PFSK-1 (cell line): ENCODE results near the gene ZNF281.

Experiments
- FOXP2 ChIP-seq: optimal IDR thresholded peaks from 2 replicates; pipeline ENCODE3; 2011; ENCODE audit warnings: borderline replicate concordance, control low read depth, inconsistent platforms; ENCODE audit not compliant: insufficient read depth; ENCODE audit errors: extremely low read length, extremely low read depth
- POLR2AphosphoS5 ChIP-seq: IDR thresholded peaks from 2 replicates; pipeline ENCODE4 v1.6.1; 2012; ENCODE audit warnings: low read depth, mild to moderate bottlenecking, control low read depth, low read length, moderate library complexity
- REST ChIP-seq, 2 experiments: IDR thresholded peaks; 2 replicates each; pipeline versions ENCODE4 v1.6.1 to v1.8.0; 2011 to 2012; ENCODE audit warnings: low read depth in 2 of 2, low read length in 2 of 2, control low read depth in 1 of 2, inconsistent platforms in 1 of 2, mild to moderate bottlenecking in 1 of 2, moderate library complexity in 1 of 2; ENCODE audit not compliant: insufficient read depth in 1 of 2
- SIN3A ChIP-seq: IDR thresholded peaks from 2 replicates; pipeline ENCODE4 v1.6.1; 2012; ENCODE audit warnings: mild to moderate bottlenecking, low read length, moderate library complexity, borderline replicate concordance; ENCODE audit not compliant: insufficient read depth
- TAF1 ChIP-seq: IDR thresholded peaks from 2 replicates; pipeline ENCODE4 v1.6.1; 2012; ENCODE audit warnings: low read length, control low read depth, borderline replicate concordance; ENCODE audit not compliant: insufficient read depth

Gene ZNF281

GRCh38 chr1:200366577-200367253 is 43.1 kb downstream of the ZNF281 start:
- TF ChIP-seq SIN3A (no peak), POLR2AphosphoS5 (no peak), FOXP2 (no peak)

DNA sequence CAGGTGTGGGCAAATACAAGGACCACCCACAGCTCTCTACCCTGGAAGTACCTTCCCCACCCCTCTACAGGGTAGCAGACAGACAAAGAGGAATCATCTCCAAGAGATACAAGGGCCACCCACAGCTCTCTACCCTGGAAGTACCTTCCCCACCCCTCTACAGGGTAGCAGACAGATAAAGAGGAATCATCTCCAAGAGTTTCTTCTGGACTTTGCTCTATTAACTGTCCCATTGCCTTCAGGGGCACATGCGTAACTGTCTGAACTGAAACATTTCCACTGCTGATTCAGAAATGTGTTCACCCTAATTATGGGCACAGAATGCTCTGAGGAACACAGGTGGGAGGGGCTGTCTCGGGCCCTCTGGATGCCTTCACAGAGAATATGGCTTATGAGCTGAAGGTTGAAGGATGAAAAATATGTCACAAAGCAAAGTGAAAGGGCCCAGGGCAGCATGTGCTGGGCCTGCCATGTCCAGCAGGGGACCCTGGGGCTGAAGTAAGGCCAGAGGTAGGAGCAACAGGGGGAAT is 43.9 kb downstream of the ZNF281 start:
- no peak for TF ChIP-seq POLR2AphosphoS5
- TF ChIP-seq REST (IDR thresholded peaks at IDR 0.05; ENCODE audit: insufficient read depth in 1 of 2, low read depth in 2 of 2, low read length in 2 of 2): no peak
- TF ChIP-seq FOXP2: no peak
- TF ChIP-seq TAF1: no peak
- no peak for TF ChIP-seq SIN3A

DNA sequence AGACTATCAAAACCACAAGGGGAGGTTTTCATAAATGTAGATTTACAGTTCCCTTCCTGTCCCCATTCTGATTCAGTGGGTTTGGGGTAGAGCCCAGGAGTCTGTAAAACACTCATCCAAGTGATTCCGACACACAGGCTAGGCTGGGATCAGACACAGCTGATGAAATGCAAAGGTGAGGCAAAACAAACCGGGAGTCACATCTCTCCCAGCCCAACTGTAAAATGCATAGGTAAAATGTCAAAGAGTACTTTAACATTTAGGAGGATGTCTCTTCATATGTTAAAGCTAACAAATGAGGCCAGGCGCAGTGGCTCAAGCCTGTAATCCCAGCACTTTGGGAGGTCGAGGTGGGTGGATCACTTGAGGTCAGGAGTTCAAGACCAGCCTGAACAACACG is 45.0 kb downstream of the ZNF281 start:
- TF ChIP-seq POLR2AphosphoS5 (no peak), SIN3A (no peak), TAF1 (no peak), FOXP2 (no peak), REST (IDR thresholded peaks at IDR 0.05; ENCODE audit: insufficient read depth in 1 of 2, low read depth in 2 of 2, low read length in 2 of 2) (no peak)

DNA sequence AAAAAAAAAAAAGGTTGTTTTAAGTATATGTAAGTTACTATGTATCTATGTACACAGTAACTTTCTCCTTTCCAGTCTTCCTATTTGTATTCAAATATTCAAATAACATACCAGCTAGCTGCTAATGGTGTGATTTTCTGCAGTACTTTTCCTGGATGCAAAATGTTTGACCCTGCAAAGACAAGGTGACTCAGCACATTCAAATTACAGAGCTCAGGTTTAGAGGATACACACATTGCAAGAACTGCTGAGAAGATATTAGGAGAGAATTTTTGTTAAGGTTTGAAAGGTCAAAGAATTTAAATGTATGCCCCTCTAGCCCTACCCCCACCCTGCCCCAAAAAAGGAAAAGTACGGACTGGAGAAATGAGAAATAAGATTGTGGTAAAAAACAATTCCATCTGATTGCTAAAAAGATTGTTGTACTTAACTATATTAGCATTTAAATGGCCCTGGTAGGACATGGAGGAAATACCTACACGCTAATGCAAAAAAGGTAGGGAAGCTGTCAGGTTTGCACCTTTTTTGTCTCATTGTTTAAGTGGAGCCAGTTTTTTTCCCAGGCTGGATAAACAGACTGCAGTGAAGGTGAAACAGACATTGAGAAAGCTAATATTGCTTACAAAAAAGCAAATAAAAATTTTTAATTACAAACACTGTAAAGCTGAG is 45.6 kb downstream of the ZNF281 start:
- TF ChIP-seq POLR2AphosphoS5: no peak

DNA sequence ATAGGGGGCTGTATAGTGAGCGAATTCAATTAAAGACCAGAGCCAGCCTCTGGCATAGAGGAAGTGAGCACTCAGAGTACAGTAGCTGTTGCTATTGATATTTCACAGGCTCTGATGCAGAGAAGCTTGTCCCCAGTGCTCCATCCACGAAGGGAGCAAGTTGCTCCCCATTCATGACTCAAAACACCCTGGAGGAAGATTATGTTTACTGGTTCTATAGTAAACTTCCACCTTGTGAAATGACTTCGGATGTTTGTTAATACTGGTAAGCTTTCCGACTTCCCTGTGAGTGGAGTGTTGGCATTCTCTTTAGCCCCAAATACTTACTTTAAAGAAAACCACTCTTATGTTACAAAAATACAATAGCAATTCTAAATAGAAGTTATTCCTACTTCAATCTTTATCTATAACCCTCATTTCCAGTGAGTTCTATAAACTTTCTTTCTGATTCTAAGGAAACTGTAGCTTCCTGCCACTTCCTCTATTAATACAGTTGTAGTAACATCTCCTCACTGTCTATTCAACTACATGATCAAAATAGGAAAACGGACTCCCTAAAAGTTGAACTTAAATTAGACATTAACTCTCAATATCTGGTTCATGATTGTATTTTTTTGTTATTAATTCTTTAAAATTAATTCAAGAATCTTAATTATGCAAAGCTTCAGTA is 46.4 kb downstream of the ZNF281 start:
- TF ChIP-seq SIN3A (no peak), REST (IDR thresholded peaks at IDR 0.05; ENCODE audit: insufficient read depth in 1 of 2, low read depth in 2 of 2, low read length in 2 of 2) (no peak), FOXP2 (no peak), TAF1 (no peak), POLR2AphosphoS5 (no peak)

DNA sequence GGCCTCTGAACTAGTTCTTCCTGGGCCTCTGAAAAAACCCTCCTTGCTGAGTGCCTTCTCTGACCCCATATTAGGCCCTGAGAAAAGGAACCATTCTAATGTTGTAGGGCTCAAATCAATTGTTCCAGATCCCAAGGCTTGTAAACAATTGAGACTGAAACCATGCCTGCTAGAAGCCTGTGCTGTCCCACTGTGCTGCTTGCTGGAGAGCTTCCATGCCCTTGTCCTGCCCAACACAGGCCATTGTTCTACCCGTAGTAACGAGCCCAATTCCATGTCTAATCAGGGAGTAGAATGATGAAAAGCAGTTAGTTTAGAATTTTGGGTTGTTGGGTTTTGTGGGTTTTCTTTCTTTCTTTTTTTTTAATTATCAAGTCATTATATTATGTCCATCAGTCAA is 47.4 kb downstream of the ZNF281 start:
- TF ChIP-seq POLR2AphosphoS5: no peak
- TF ChIP-seq TAF1: no peak
- no peak for TF ChIP-seq REST (IDR thresholded peaks at IDR 0.05; ENCODE audit: insufficient read depth in 1 of 2, low read depth in 2 of 2, low read length in 2 of 2)
- no peak for TF ChIP-seq SIN3A
- TF ChIP-seq FOXP2: no peak
